HG02759 (cell line): Measurements from ENCODE around the gene BOC.

Source experiments
- ATAC-seq: cut with Tn5 transposase; IDR thresholded peaks from one replicate; pipeline ENCODE4 v1.9.1; 2021; ENCODE audit warnings: mild to moderate bottlenecking, moderate library complexity; ENCODE audit not compliant: unreplicated experiment

The BOC gene

GRCh38 chr3:113193288-113193687 lies 18.1 kb upstream of the BOC start:
- ATAC-seq: no peak

- no peak for ATAC-seq
Measured at GRCh38 chr3:113193719-113194118, 17.6 kb upstream of the BOC start.

- no peak for ATAC-seq
Measured at GRCh38 chr3:113194823-113195401, 16.4 kb upstream of the BOC start.

GRCh38 chr3:113200351-113200750 lies 11.0 kb upstream of the BOC start:
- no peak for ATAC-seq

- ATAC-seq: no peak
Measured at GRCh38 chr3:113200946-113201345, 10.4 kb upstream of the BOC start.

- ATAC-seq: no peak
Measured at GRCh38 chr3:113204371-113204770, 7.0 kb upstream of the BOC start.

GRCh38 chr3:113205481-113205880 lies 5.9 kb upstream of the BOC start:
- no peak for ATAC-seq

- ATAC-seq: no peak
Measured at GRCh38 chr3:113210604-113211329, 590 bp upstream of the BOC start.

GRCh38 chr3:113212150-113212843 lies 940 bp downstream of the BOC start:
- no peak for ATAC-seq

GRCh38 chr3:113212844-113213375 lies 1.6 kb downstream of the BOC start:
- ATAC-seq: no peak

GRCh38 chr3:113213896-113214587 lies 2.7 kb downstream of the BOC start:
- ATAC-seq: no peak

- ATAC-seq: no peak
Measured at GRCh38 chr3:113214917-113215595, 3.7 kb downstream of the BOC start.

- ATAC-seq: no peak
Measured at GRCh38 chr3:113216393-113216792, 5.0 kb downstream of the BOC start.

GRCh38 chr3:113218011-113218680 lies 6.8 kb downstream of the BOC start:
- no peak for ATAC-seq

- ATAC-seq: no peak
Measured at GRCh38 chr3:113218681-113219045, 7.3 kb downstream of the BOC start.

- ATAC-seq: no peak
Measured at GRCh38 chr3:113219605-113220300, 8.4 kb downstream of the BOC start.

- no peak for ATAC-seq
Measured at GRCh38 chr3:113220721-113221120, 9.4 kb downstream of the BOC start.

- no peak for ATAC-seq
Measured at GRCh38 chr3:113221721-113222257, 10.4 kb downstream of the BOC start.

- no peak for ATAC-seq
Measured at GRCh38 chr3:113222451-113223086, 11.2 kb downstream of the BOC start.
